Measurements from ENCODE around the gene SLC45A1. TPM values are rescaled to one million over a fixed set of nuclear protein-coding genes. Genes with fewer than 3 reads are reported as not detected.

The SLC45A1 gene
- total RNA-seq, 4 donors from 2014 or later, result 0.84 to 4.1 (median 2.7) TPM

DNA sequence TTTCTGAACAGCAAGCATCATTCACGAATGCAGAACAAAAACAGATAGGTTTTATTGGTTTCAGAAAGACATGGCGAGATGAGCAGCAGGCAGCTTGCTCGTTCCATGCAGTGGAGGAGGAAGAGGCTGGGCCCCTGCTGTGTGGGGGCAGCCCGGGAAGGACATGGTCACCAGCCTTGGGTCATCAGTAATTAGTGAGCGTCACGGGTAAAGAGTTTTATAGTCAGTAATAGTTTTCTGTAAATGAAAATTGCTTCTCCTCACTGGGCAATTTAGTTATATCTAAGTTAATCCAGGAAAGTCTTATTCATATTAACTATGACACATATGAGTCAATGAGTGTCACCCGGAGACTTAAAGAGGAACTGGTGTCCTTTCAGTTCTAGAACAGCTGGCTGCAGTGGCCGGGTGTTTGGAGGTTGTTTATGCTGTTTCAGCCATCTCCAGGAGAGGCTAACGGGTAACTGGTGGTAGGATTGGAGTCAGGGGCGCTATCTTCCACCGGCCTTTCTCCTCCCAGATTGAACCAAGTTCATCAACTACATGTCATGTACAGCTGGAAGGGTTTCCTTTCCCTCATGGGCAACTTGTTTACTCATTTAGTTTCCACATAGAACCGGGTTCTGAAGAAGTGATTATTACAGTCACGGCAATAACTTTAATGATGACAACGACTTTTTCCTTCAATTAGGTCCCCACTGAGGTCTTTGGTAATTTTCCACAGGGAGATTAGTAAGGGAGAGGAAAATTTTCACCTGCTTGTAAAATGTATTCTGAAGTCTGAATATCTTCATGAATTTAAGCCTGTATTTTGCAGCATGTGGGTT lies 34.6 kb upstream of the SLC45A1 start:
- ATAC-seq (ENCODE audit: low FRiP score), result peak; percentile 39
- TF ChIP-seq, protein P1, sequence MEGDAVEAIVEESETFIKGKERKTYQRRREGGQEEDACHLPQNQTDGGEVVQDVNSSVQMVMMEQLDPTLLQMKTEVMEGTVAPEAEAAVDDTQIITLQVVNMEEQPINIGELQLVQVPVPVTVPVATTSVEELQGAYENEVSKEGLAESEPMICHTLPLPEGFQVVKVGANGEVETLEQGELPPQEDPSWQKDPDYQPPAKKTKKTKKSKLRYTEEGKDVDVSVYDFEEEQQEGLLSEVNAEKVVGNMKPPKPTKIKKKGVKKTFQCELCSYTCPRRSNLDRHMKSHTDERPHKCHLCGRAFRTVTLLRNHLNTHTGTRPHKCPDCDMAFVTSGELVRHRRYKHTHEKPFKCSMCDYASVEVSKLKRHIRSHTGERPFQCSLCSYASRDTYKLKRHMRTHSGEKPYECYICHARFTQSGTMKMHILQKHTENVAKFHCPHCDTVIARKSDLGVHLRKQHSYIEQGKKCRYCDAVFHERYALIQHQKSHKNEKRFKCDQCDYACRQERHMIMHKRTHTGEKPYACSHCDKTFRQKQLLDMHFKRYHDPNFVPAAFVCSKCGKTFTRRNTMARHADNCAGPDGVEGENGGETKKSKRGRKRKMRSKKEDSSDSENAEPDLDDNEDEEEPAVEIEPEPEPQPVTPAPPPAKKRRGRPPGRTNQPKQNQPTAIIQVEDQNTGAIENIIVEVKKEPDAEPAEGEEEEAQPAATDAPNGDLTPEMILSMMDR (IDR thresholded peaks at IDR 0.05), result no peak
- no peak for DNase-seq (ENCODE audit: low spot score)

DNA sequence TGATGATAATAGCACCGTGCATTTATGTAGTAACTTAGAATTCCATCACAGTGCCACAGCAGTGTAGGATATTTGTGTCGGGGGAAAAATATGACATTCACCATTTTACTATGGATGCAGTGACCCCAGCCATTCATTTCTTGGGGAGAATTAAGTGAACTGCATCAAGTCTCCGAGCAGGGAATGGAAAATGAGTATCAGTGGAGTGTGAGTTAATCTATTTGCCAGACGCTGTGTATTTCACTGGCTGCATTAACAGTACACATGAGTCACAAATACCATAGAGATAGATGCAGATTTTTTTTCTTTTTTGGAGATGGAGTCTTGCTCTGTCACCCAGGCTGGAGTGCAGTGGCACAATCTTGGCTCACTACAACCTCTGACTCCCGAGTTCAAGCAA lies 33.8 kb upstream of the SLC45A1 start:
- TF ChIP-seq, protein P1 (IDR thresholded peaks at IDR 0.05), result no peak
- no peak for DNase-seq (ENCODE audit: low spot score)
- ATAC-seq (ENCODE audit: low FRiP score), result no peak

GRCh38 chr1:8285103-8285502 lies 32.8 kb upstream of the SLC45A1 start:
- TF ChIP-seq, protein P1 (IDR thresholded peaks at IDR 0.05), result no peak
- no peak for ATAC-seq (ENCODE audit: low FRiP score)
- DNase-seq (ENCODE audit: low spot score), result no peak

DNA sequence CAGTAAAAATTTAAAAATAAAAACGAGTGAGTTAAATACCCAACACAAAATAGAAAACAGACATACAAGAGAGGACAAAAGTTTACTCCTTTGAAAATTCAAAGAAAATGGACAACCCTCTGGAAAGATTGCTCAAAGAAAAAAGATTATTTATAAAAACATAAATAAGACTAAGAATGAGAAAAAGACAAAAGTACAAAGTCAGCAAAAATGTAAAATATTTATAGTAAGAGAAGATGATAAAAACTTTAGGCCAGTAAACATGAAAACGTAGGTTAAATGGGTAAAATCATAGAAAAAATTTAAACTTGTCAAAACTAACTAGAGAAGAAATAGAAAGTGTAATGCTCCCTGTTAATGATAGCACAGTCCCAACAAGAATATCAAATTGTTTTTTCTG lies 31.9 kb upstream of the SLC45A1 start:
- DNase-seq (ENCODE audit: low spot score), result no peak
- TF ChIP-seq, protein P1 (IDR thresholded peaks at IDR 0.05), result no peak
- ATAC-seq (ENCODE audit: low FRiP score), result no peak

DNA sequence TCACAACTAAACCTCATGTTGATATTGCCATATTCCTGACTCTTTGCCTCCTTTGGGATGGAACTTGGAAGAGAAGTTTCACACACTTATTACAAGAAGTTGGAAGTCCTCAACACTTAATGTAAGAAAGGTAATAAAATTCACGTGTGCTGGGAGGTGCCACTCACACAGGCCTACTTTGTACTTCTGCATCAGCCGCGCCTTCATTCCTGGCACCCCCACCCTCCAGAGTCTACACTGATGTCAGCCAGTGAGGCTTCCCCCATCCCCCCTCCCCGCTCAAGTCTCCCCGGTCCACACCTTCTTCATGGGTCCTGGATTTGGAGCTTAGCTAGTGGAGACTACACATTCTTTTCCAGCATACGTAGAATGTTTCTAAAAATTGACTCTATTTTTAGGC lies 24.8 kb upstream of the SLC45A1 start:
- DNase-seq (ENCODE audit: low spot score), result no peak
- TF ChIP-seq, protein P1 (IDR thresholded peaks at IDR 0.05), result no peak
- no peak for ATAC-seq (ENCODE audit: low FRiP score)

DNA sequence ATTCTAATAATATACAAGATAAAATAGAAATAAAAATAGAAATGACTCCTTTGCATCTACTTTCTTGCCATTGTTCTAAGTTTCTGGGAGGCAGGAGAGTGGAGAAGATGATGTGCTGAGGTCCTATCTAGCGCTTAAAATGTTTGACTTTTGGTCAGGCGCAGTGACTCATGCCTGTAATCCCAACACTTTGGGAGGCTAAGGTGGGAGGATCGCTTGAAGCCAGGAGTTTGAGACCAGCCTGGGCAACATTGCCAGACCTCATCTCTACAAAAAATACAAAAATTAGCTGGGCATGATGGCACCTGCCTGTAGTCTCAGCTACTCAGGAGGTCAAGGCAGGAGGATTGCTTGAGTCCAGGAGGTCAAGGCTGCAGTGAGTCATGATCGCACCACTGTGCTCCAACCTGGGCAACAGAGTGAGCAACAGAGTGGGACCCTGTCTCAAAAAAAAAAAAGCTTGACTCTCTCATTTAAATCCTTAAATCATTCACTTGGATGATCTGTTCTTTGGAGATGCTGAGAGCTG lies 24.2 kb upstream of the SLC45A1 start:
- ATAC-seq (ENCODE audit: low FRiP score) (peak; percentile 13), DNase-seq (ENCODE audit: low spot score) (no peak)
- TF ChIP-seq, protein P1 (IDR thresholded peaks at IDR 0.05), result no peak
